Skeletal muscle satellite cell (primary cell): ENCODE measurements around the gene UBL3. TPM values are rescaled to one million over a fixed set of nuclear protein-coding genes. Genes with fewer than 3 reads are reported as not detected.

Source experiments
- H3K27me3 ChIP-seq: 2 replicates; pipeline ENCODE4 v1.7.0; 2013; ENCODE audit warnings: low read length; ENCODE audit not compliant: control insufficient read depth, insufficient read depth
- H3K36me3 ChIP-seq: 2 replicates; pipeline ENCODE4 v1.7.0; 2013; ENCODE audit warnings: mild to moderate bottlenecking, control low read depth, low read length; ENCODE audit not compliant: insufficient read depth
- H3K4me1 ChIP-seq: 2 replicates; pipeline ENCODE4 v1.7.0; 2013; ENCODE audit warnings: low read length; ENCODE audit not compliant: control insufficient read depth, insufficient read depth
- H3K4me2 ChIP-seq: 2 replicates; pipeline ENCODE4 v1.7.0; 2013; ENCODE audit warnings: mild to moderate bottlenecking, low read length
- H3K4me3 ChIP-seq: 2 replicates; pipeline ENCODE4 v1.7.0; 2013; ENCODE audit warnings: low read length
- H3K9ac ChIP-seq: 2 replicates; pipeline ENCODE4 v1.7.0; 2013; ENCODE audit warnings: mild to moderate bottlenecking, low read depth, low read length, moderate library complexity
- H3K9me3 ChIP-seq: replicated peaks from 2 replicates; pipeline ENCODE4 v1.7.0; 2013; ENCODE audit warnings: mild to moderate bottlenecking, control low read depth, low read length
- small RNA-seq: library from RNA; depleted of rRNA; stranded (forward); fragments of <200 nt; gene quantifications from one replicate; pipeline ENCODE3, GENCODE V24; 2012

The UBL3 gene

GRCh38 chr13:29730253-29730652 is 120.2 kb downstream of the UBL3 start:
- Histone ChIP-seq H3K4me3 (no peak overlapping the region), H3K27me3 (peaks cover 74% of the 10 kb centered on the region), H3K36me3 (no peaks in the 10 kb centered on the region), H3K4me2 (no peak overlapping the region), H3K4me1 (no peaks in the 10 kb centered on the region), H3K9me3 (peaks cover 4% of the 10 kb centered on the region), H3K9ac (no peak overlapping the region)

GRCh38 chr13:29722415-29722814 is 128.0 kb downstream of the UBL3 start:
- Histone ChIP-seq H3K4me3 (no peak overlapping the region), H3K27me3 (peaks cover 62% of the 10 kb centered on the region)

GRCh38 chr13:29721766-29722165 is 128.7 kb downstream of the UBL3 start:
- Histone ChIP-seq H3K4me2 (no peak overlapping the region), H3K9ac (no peak overlapping the region), H3K36me3 (no peaks in the 10 kb centered on the region), H3K4me1 (no peaks in the 10 kb centered on the region), H3K9me3 (peaks cover 4% of the 10 kb centered on the region), H3K4me3 (no peak overlapping the region), H3K27me3 (peaks cover 57% of the 10 kb centered on the region)

More at GRCh38 chr13:29722415-29722814, 128.0 kb downstream of the UBL3 start:
- peaks cover 4% of the 10 kb centered on the region for H3K9me3 ChIP-seq
- H3K4me2 ChIP-seq, result no peak overlapping the region
- no peaks in the 10 kb centered on the region for H3K36me3 ChIP-seq
- no peak overlapping the region for H3K9ac ChIP-seq
- no peaks in the 10 kb centered on the region for H3K4me1 ChIP-seq

GRCh38 chr13:29718694-29719093 is 131.7 kb downstream of the UBL3 start:
- Histone ChIP-seq H3K27me3 (peaks cover 70% of the 10 kb centered on the region), H3K4me3 (no peak overlapping the region), H3K4me1 (no peaks in the 10 kb centered on the region), H3K4me2 (no peak overlapping the region), H3K9ac (no peak overlapping the region), H3K9me3 (no peaks in the 10 kb centered on the region), H3K36me3 (no peaks in the 10 kb centered on the region)

GRCh38 chr13:29716493-29716892 is 133.9 kb downstream of the UBL3 start:
- Histone ChIP-seq H3K4me2 (no peak overlapping the region), H3K9me3 (no peaks in the 10 kb centered on the region), H3K4me1 (no peaks in the 10 kb centered on the region), H3K36me3 (no peaks in the 10 kb centered on the region), H3K27me3 (peaks cover 64% of the 10 kb centered on the region), H3K9ac (no peak overlapping the region), H3K4me3 (no peak overlapping the region)

Small RNAs within 50 kb of the gene (small RNA-seq; reads per million reads assigned to genes)
- gene RF00017 (not detected), gene TIMM8BP1 (not detected)
